ENCODE measurements around the gene SPCS3.

The SPCS3 gene

DNA sequence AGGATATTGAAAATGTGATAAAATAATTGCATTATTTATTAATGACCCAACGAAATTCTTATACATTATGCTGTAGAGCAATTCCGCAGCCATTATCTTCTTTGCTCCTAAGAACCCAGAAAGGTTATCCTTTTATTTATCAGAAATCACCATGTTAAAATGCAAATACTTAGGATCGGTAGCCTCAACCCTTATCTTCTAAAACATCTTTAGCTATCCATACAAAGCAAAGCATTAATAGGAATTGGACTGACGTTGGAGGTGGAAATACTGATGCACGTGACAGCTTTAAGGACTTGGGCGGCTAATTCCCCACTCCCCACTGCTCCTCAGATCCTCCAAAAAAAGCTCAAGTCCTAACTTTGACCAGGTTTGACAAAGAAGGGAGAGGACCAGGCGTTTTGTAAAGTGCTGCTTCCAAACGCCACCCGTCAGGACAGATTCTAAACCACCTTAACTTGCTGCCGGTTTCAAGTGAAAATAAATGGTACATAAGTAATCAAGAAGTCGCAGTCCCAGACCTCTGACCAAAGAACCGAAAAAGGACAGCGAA is 539 bp upstream of the SPCS3 start:
- TF ChIP-seq FOXP2 (optimal IDR thresholded peaks at IDR 0.05; ENCODE audit: borderline replicate concordance, extremely low read depth, extremely low read length, insufficient read depth) (no peak), TAF1 (IDR thresholded peaks at IDR 0.05; ENCODE audit: borderline replicate concordance, insufficient read depth, low read length) (no peak), POLR2AphosphoS5 (IDR thresholded peaks at IDR 0.05; ENCODE audit: low read depth, low read length) (no peak), REST (IDR thresholded peaks at IDR 0.05; ENCODE audit: insufficient read depth in 1 of 2, low read depth in 2 of 2, low read length in 2 of 2) (no peak), SIN3A (IDR thresholded peaks at IDR 0.05; ENCODE audit: borderline replicate concordance, insufficient read depth, low read length) (no peak)

- TF ChIP-seq TAF1 (IDR thresholded peaks at IDR 0.05; ENCODE audit: borderline replicate concordance, insufficient read depth, low read length) (no peak), REST (IDR thresholded peaks at IDR 0.05; ENCODE audit: insufficient read depth in 1 of 2, low read depth in 2 of 2, low read length in 2 of 2) (no peak), FOXP2 (optimal IDR thresholded peaks at IDR 0.05; ENCODE audit: borderline replicate concordance, extremely low read depth, extremely low read length, insufficient read depth) (peak; percentile 47), SIN3A (IDR thresholded peaks at IDR 0.05; ENCODE audit: borderline replicate concordance, insufficient read depth, low read length) (peak; percentile 43; the same call in 1 of the 2 replicates)
These were observed 692 bp downstream of the SPCS3 start for GRCh38 chr4:176320340-176320975.

DNA sequence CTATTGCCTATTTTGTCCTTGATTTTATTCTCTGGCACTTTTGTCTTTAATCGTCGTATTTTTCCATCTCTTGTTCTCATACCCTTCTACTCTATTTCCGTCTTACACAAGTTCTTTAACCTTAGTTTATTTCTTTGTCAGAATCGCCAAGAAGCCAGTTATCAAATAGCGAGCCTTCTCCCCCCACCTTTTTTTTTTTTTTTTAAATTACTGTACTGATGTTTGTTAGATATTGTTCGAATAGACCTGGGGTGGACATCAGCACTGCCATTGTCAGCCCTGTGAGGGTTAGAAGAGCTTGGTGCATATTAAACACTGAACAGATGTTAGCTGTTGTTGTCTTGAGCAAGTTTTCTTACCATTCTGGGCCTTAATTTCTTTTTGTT is 1.2 kb downstream of the SPCS3 start:
- TF ChIP-seq SIN3A (IDR thresholded peaks at IDR 0.05; ENCODE audit: borderline replicate concordance, insufficient read depth, low read length) = no peak
- no peak for TF ChIP-seq REST (IDR thresholded peaks at IDR 0.05; ENCODE audit: insufficient read depth in 1 of 2, low read depth in 2 of 2, low read length in 2 of 2)
- TF ChIP-seq TAF1 (IDR thresholded peaks at IDR 0.05; ENCODE audit: borderline replicate concordance, insufficient read depth, low read length) = no peak
- no peak for TF ChIP-seq POLR2AphosphoS5 (IDR thresholded peaks at IDR 0.05; ENCODE audit: low read depth, low read length)
- TF ChIP-seq FOXP2 (optimal IDR thresholded peaks at IDR 0.05; ENCODE audit: borderline replicate concordance, extremely low read depth, extremely low read length, insufficient read depth) = no peak

DNA sequence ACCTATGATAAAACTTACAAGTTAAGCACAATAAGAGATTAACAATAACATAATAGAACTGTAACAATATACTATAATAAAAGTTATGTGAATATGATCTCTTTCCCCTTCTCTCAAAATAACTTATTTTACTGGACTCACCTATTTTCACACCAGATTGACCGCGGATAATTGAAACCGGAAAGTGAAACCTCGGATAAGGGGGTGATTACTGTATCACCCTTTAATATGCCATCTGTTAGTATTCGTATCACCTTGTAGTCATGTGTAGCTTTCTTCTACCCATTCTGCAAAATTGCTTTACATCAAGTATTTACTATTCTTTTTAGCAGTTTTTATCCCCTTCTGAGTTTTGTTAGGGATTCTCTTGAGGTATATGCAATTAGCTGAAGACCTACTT is 1.8 kb downstream of the SPCS3 start:
- no peak for TF ChIP-seq POLR2AphosphoS5 (IDR thresholded peaks at IDR 0.05; ENCODE audit: low read depth, low read length)
- TF ChIP-seq SIN3A (IDR thresholded peaks at IDR 0.05; ENCODE audit: borderline replicate concordance, insufficient read depth, low read length) = no peak
- TF ChIP-seq REST (IDR thresholded peaks at IDR 0.05; ENCODE audit: insufficient read depth in 1 of 2, low read depth in 2 of 2, low read length in 2 of 2) = no peak
- TF ChIP-seq FOXP2 (optimal IDR thresholded peaks at IDR 0.05; ENCODE audit: borderline replicate concordance, extremely low read depth, extremely low read length, insufficient read depth) = no peak
- no peak for TF ChIP-seq TAF1 (IDR thresholded peaks at IDR 0.05; ENCODE audit: borderline replicate concordance, insufficient read depth, low read length)
